ENCODE data around the gene PXDN.
A peak's percentile ranks its signal among the peaks of the same experiment; 100 is the strongest.

PXDN gene

GRCh38 chr2:1748176-1748740, 3.9 kb upstream of the PXDN start:
- H3K4me3 ChIP-seq (ENCODE audit: low read depth, low read length): no peak overlapping the region
- no peak for TF ChIP-seq CTCF (IDR thresholded peaks at IDR 0.05; ENCODE audit: control insufficient read depth, extremely low read depth, insufficient read depth)
- DNase-seq (ENCODE audit: low read depth): no peak

GRCh38 chr2:1747065-1747941, 3.0 kb upstream of the PXDN start:
- no peak for TF ChIP-seq CTCF (IDR thresholded peaks at IDR 0.05; ENCODE audit: control insufficient read depth, extremely low read depth, insufficient read depth)
- DNase-seq (ENCODE audit: low read depth): no peak
- H3K4me3 ChIP-seq (ENCODE audit: low read depth, low read length): no peak overlapping the region

- no peak overlapping the region for H3K4me3 ChIP-seq (ENCODE audit: low read depth, low read length)
- no peak for DNase-seq (ENCODE audit: low read depth)
- no peak for TF ChIP-seq CTCF (IDR thresholded peaks at IDR 0.05; ENCODE audit: control insufficient read depth, extremely low read depth, insufficient read depth)
These were observed 2.1 kb upstream of the PXDN start for GRCh38 chr2:1746174-1747064.

- no peak for DNase-seq (ENCODE audit: low read depth)
- H3K4me3 ChIP-seq (ENCODE audit: low read depth, low read length): peak overlapping the region; percentile 52
- TF ChIP-seq CTCF (IDR thresholded peaks at IDR 0.05; ENCODE audit: control insufficient read depth, extremely low read depth, insufficient read depth): no peak
These were observed 1.1 kb upstream of the PXDN start for GRCh38 chr2:1745171-1746023.

GRCh38 chr2:1744151-1744445, 217 bp downstream of the PXDN start:
- no peak for TF ChIP-seq CTCF (IDR thresholded peaks at IDR 0.05; ENCODE audit: control insufficient read depth, extremely low read depth, insufficient read depth)
- peak overlapping the region; percentile 52 for H3K4me3 ChIP-seq (ENCODE audit: low read depth, low read length)
- DNase-seq (ENCODE audit: low read depth): no peak

- DNase-seq (ENCODE audit: low read depth): no peak
- TF ChIP-seq CTCF (IDR thresholded peaks at IDR 0.05; ENCODE audit: control insufficient read depth, extremely low read depth, insufficient read depth): no peak
- peak overlapping the region; percentile 52 for H3K4me3 ChIP-seq (ENCODE audit: low read depth, low read length)
These were observed 742 bp downstream of the PXDN start for GRCh38 chr2:1743396-1744150.
